IMR-90 (cell line): Measurements from ENCODE around the gene KIAA0232. TPM values are rescaled to one million over a fixed set of nuclear protein-coding genes. Genes with fewer than 3 reads are reported as not detected.

ENCODE experiments used
- ATAC-seq: fragments of 200-7000 bp; cut with Tn5 transposase; 2 replicates; pipeline ENCODE4 v1.9.1; 2020; ENCODE audit warnings: low read depth, mild to moderate bottlenecking, moderate library complexity
- BruUV-seq: library from RNA; stranded (reverse); fragments of 400-500 nt; replicated peaks from 2 replicates; lab custom pipeline; 2021; lab: Mats Ljungman, UMichigan
- CTCF ChIA-PET: fragments of 300-600 bp; formaldehyde crosslinking; extraction: SDS; loops from one replicate; lab custom pipeline; 2021; ENCODE audit warnings: antibody characterized with exemption; lab: Yijun Ruan, JAX
- POLR2A ChIA-PET: fragments of 300-600 bp; sonication (Branson Sonifier 250); formaldehyde crosslinking; loops from one replicate; lab custom pipeline; 2022; ENCODE audit warnings: antibody characterized with exemption; ENCODE audit not compliant: unreplicated experiment; lab: Charles Lee
- DNase-seq: peaks from one replicate; pipeline ENCODE4 v3.0.0; 2013
- H2AFZ ChIP-seq: replicated peaks from 2 replicates; pipeline ENCODE3; 2013; ENCODE audit warnings: low read length, mild to moderate bottlenecking; ENCODE audit not compliant: poor library complexity
- H2AK5ac ChIP-seq: 2 replicates; pipeline ENCODE4 v1.6.1; 2013; ENCODE audit warnings: low read depth, low read length, inconsistent platforms
- H2AK9ac ChIP-seq: replicated peaks from 2 replicates; pipeline ENCODE3; 2013; ENCODE audit warnings: mild to moderate bottlenecking, low read depth, low read length, moderate library complexity; ENCODE audit not compliant: poor library complexity
- H2BK120ac ChIP-seq: 2 replicates; pipeline ENCODE4 v1.6.1; 2013; ENCODE audit warnings: low read depth, low read length, inconsistent platforms
- H2BK15ac ChIP-seq: 3 replicates; pipeline ENCODE4 v1.6.1; 2013; ENCODE audit warnings: low read depth, low read length, inconsistent platforms
- H2BK20ac ChIP-seq: 2 replicates; pipeline ENCODE4 v1.6.1; 2013; ENCODE audit warnings: low read depth, mild to moderate bottlenecking, inconsistent platforms, low read length, moderate library complexity
- H2BK5ac ChIP-seq: 2 replicates; pipeline ENCODE4 v1.6.1; 2013; ENCODE audit warnings: mild to moderate bottlenecking, low read depth, low read length, inconsistent platforms; ENCODE audit not compliant: poor library complexity, severe bottlenecking
- H3K14ac ChIP-seq: replicated peaks from 2 replicates; pipeline ENCODE4 v1.6.1; 2013; ENCODE audit warnings: low read depth, low read length, inconsistent platforms
- H3K18ac ChIP-seq: 2 replicates; pipeline ENCODE4 v1.6.1; 2013; ENCODE audit warnings: low read depth, low read length, control low read depth
- H3K23ac ChIP-seq: 2 replicates; pipeline ENCODE4 v1.6.1; 2013; ENCODE audit warnings: low read depth, low read length, inconsistent platforms
- H3K27ac ChIP-seq: 2 replicates; pipeline ENCODE4 v1.5.1; 2013; ENCODE audit warnings: mild to moderate bottlenecking, control low read depth, low read length; ENCODE audit not compliant: insufficient read depth
- H3K27me3 ChIP-seq: 2 replicates; pipeline ENCODE4 v1.6.1; 2013; ENCODE audit warnings: low read length; ENCODE audit not compliant: control insufficient read depth, insufficient read depth
- H3K36me3 ChIP-seq: 2 replicates; pipeline ENCODE4 v1.6.1; 2013; ENCODE audit warnings: low read length, mixed read lengths; ENCODE audit not compliant: control insufficient read depth, insufficient read depth
- H3K4ac ChIP-seq: 2 replicates; pipeline ENCODE4 v1.6.1; 2013; ENCODE audit warnings: low read depth, low read length, inconsistent platforms
- H3K4me1 ChIP-seq: 2 replicates; pipeline ENCODE4 v1.6.1; 2013; ENCODE audit warnings: low read length, mixed read lengths; ENCODE audit not compliant: control insufficient read depth, insufficient read depth
- H3K4me2 ChIP-seq: 2 replicates; pipeline ENCODE4 v1.6.1; 2013; ENCODE audit warnings: low read depth, mild to moderate bottlenecking, control low read depth, low read length, moderate library complexity
- H3K4me3 ChIP-seq: 2 replicates; pipeline ENCODE4 v1.5.1; 2013; ENCODE audit warnings: low read depth, mild to moderate bottlenecking, control low read depth, low read length, moderate library complexity; ENCODE audit not compliant: insufficient read depth
- H3K56ac ChIP-seq: 2 replicates; pipeline ENCODE4 v1.6.1; 2013; ENCODE audit warnings: low read length, inconsistent platforms; ENCODE audit not compliant: insufficient read depth; ENCODE audit errors: extremely low read depth
- H3K79me1 ChIP-seq, 2 experiments: 2 replicates each; pipeline ENCODE4 v1.6.1; 2013; ENCODE audit warnings: low read length in 2 of 2, inconsistent platforms in 1 of 2, low read depth in 1 of 2
- H3K9ac ChIP-seq: 2 replicates; pipeline ENCODE4 v1.6.1; 2013; ENCODE audit warnings: low read depth, low read length, control low read depth
- H3K9me1 ChIP-seq: 2 replicates; pipeline ENCODE4 v1.6.1; 2013; ENCODE audit warnings: low read length, inconsistent platforms; ENCODE audit not compliant: insufficient read depth
- H3K9me3 ChIP-seq: 2 replicates; pipeline ENCODE4 v1.6.1; 2013; ENCODE audit warnings: low read length; ENCODE audit not compliant: control insufficient read depth, insufficient read depth
- H4K20me1 ChIP-seq: 2 replicates; pipeline ENCODE4 v1.6.1; 2013; ENCODE audit warnings: low read length, inconsistent platforms; ENCODE audit not compliant: insufficient read depth
- H4K5ac ChIP-seq: 2 replicates; pipeline ENCODE4 v1.6.1; 2013; ENCODE audit warnings: mild to moderate bottlenecking, low read depth, low read length, control low read depth
- H4K8ac ChIP-seq, 2 experiments: 2 replicates each; pipeline ENCODE4 v1.6.1; 2013; ENCODE audit warnings: low read depth in 2 of 2, low read length in 2 of 2, control low read depth in 1 of 2, inconsistent platforms in 1 of 2
- H4K91ac ChIP-seq: 2 replicates; pipeline ENCODE4 v1.6.1; 2013; ENCODE audit warnings: low read depth, low read length, inconsistent platforms; ENCODE audit not compliant: insufficient read depth
- BHLHE40 ChIP-seq: fragments of 150-350 bp; IDR thresholded peaks from 2 replicates; pipeline ENCODE4 v1.6.1; 2016; ENCODE audit warnings: mild to moderate bottlenecking, low read depth, low read length
- CEBPB ChIP-seq: IDR thresholded peaks from 2 replicates; pipeline ENCODE4 v1.6.1; 2012; ENCODE audit warnings: low read depth, low read length, improper control_type of control experiment
- CHD1 ChIP-seq: IDR thresholded peaks from 2 replicates; pipeline ENCODE4 v1.6.1; 2012; ENCODE audit warnings: low read depth, low read length, improper control_type of control experiment
- CTCF ChIP-seq: conservative IDR thresholded peaks from 2 replicates; pipeline ENCODE4 v1.5.1; 2012; ENCODE audit warnings: mild to moderate bottlenecking, low read depth, low read length, improper control_type of control experiment
- ELK1 ChIP-seq: fragments of 150-350 bp; IDR thresholded peaks from 2 replicates; pipeline ENCODE4 v1.6.1; 2016; ENCODE audit warnings: low read depth, mild to moderate bottlenecking, low read length, moderate library complexity, borderline replicate concordance
- FOS ChIP-seq: fragments of 150-350 bp; IDR thresholded peaks from 2 replicates; pipeline ENCODE4 v1.6.1; 2016; ENCODE audit warnings: low read depth, low read length
- MAFK ChIP-seq: IDR thresholded peaks from 2 replicates; pipeline ENCODE4 v1.6.1; 2012; ENCODE audit warnings: low read depth, low read length, improper control_type of control experiment
- MXI1 ChIP-seq: IDR thresholded peaks from 2 replicates; pipeline ENCODE4 v1.6.1; 2012; ENCODE audit warnings: low read depth, mild to moderate bottlenecking, low read length, moderate library complexity, borderline replicate concordance
- POLR2A ChIP-seq: IDR thresholded peaks from 2 replicates; pipeline ENCODE4 v1.6.1; 2012; ENCODE audit warnings: mild to moderate bottlenecking, low read depth, low read length
- RAD21 ChIP-seq: IDR thresholded peaks from 2 replicates; pipeline ENCODE4 v1.6.1; 2012; ENCODE audit warnings: low read length, improper control_type of control experiment
- RCOR1 ChIP-seq: IDR thresholded peaks from 2 replicates; pipeline ENCODE4 v1.6.1; 2012; ENCODE audit warnings: mild to moderate bottlenecking, low read length, improper control_type of control experiment; ENCODE audit not compliant: insufficient replicate concordance
- RFX5 ChIP-seq: IDR thresholded peaks from 2 replicates; pipeline ENCODE4 v1.8.0; 2012; ENCODE audit warnings: low read depth, mild to moderate bottlenecking, low read length, moderate library complexity
- SMC3 ChIP-seq: fragments of 150-350 bp; IDR thresholded peaks from 2 replicates; pipeline ENCODE4 v1.6.1; 2016; ENCODE audit warnings: low read depth, mild to moderate bottlenecking, antibody characterized with exemption, low read length, moderate library complexity
- USF2 ChIP-seq: fragments of 150-350 bp; IDR thresholded peaks from 2 replicates; pipeline ENCODE4 v1.6.1; 2017; ENCODE audit warnings: mild to moderate bottlenecking, antibody characterized with exemption, low read length, low read depth
- WGBS, 2 experiments: methylation state at CpG; one replicate each; pipeline versions ENCODE4 v1.1.5 to v1.1.7; 2013; ENCODE audit warnings: missing lambda C conversion rate in 2 of 2; ENCODE audit not compliant: insufficient read length in 1 of 2; ENCODE audit errors: extremely low coverage in 2 of 2; 5-methylcytosine and 5-hydroxymethylcytosine counted together
- dilution Hi-C: fragments of 300-500 bp; cut with HindIII; formaldehyde crosslinking; loops from one replicate; pipeline ENCODE4 v1.14.3; 2018; ENCODE audit warnings: low sequenced_read_pairs; ENCODE audit not compliant: unreplicated experiment
- in situ Hi-C: fragments of 300-500 bp; cut with MboI; formaldehyde crosslinking; loops from 3 replicates; pipeline ENCODE4 v1.14.3; 2019; ENCODE audit warnings: low sequenced_read_pairs, inconsistent platforms, mixed read lengths
- intact Hi-C: fragments of 100-400 bp; cut with micrococcal nuclease; formaldehyde crosslinking; loops from 2 replicates; pipeline ENCODE4 v1.10.0; 2022
- polyA plus RNA-seq, 3 experiments: library from polyadenylated mRNA; depleted of rRNA; stranded (reverse); fragments of >200 nt; gene quantifications; 2 replicates each; pipeline ENCODE4 v1.2.3, GENCODE V29; 2012; ENCODE audit warnings: low replicate concordance in 1 of 3
- total RNA-seq: library from RNA; depleted of rRNA; stranded (reverse); fragments of >200 nt; gene quantifications from 2 replicates; pipeline ENCODE4 v1.2.3, GENCODE V29; 2012

Gene KIAA0232
- total and polyA plus RNA-seq, 2 of the 4 experiments (the other 2 are of a cell fraction), result 6.8 to 19.5 TPM

- H3K14ac ChIP-seq, result 0 out of 2 replicates have a peak overlapping the region, but pooled peaks have one; percentile 97
- no peak overlapping the region for H3K23ac ChIP-seq
- intact Hi-C loops (no loop called here), dilution Hi-C loops (no loop called here), in situ Hi-C loops (no loop called here)
- H4K91ac ChIP-seq, result peak overlapping the region; percentile 99
- CTCF ChIA-PET, result interaction anchor here (1.1 to 1.4 kb wide), 2 partner anchors 13 to 140 kb away, joined by 3 read pairs; no protein-coding TSS in a partner anchor
- peak overlapping the region; percentile 100 for H3K4ac ChIP-seq
- no peaks in the 10 kb centered on the region for H3K9me3 ChIP-seq
- peak overlapping the region; percentile 96 for H2AK5ac ChIP-seq
- 90% methylated on average over 17 of the region's 27 CpGs; no CpG with 5 or more reads in 1 of the 2 experiments for WGBS, 2 experiments
- H3K36me3 ChIP-seq, result no peaks in the 10 kb centered on the region
- H3K9me1 ChIP-seq, result peaks cover 10% of the 10 kb centered on the region
- peak overlapping the region; percentile 100 for H2BK20ac ChIP-seq
- peak overlapping the region; percentile 100 for H2BK120ac ChIP-seq
- peak overlapping the region; percentile 77; the same call in 2 of the 3 replicates for H2BK15ac ChIP-seq
- no peak overlapping the region for H3K4me2 ChIP-seq
- H2BK5ac ChIP-seq, result peak overlapping the region; percentile 85
- peaks cover 9% of the 10 kb centered on the region for H3K4me1 ChIP-seq
- ATAC-seq, result no peak
- H4K8ac ChIP-seq, result peak overlapping the region; percentile 92 to 95; a peak in 2 of 4 replicates
- H4K5ac ChIP-seq, result peak overlapping the region; percentile 98
- H2AK9ac ChIP-seq, result peak overlapping the region; percentile 97
- no TSS peak for BruUV-seq
- H3K27me3 ChIP-seq, result no peaks in the 10 kb centered on the region; the same call in 1 of the 2 replicates
- no peaks in the 10 kb centered on the region for H4K20me1 ChIP-seq
- POLR2A ChIA-PET, result no interaction called here
- no peak overlapping the region for H3K4me3 ChIP-seq
- peak overlapping the region; percentile 94 for H2AFZ ChIP-seq
- H3K18ac ChIP-seq, result peak overlapping the region; percentile 91; the same call in 1 of the 2 replicates
- no peak for DNase-seq
- 0 out of 4 replicates have a peak, but pooled peaks cover 0 to 4% of the 10 kb centered on the region in 2 experiments for H3K79me1 ChIP-seq
- no peak overlapping the region for H3K27ac ChIP-seq
- no peak overlapping the region; the same call in none of the 2 replicates for H3K56ac ChIP-seq
- no peak overlapping the region for H3K9ac ChIP-seq
- TF ChIP-seq RAD21, result no peak
- no peak for TF ChIP-seq MAFK
- no peak for TF ChIP-seq FOS
- TF ChIP-seq ELK1, result no peak
- no peak for TF ChIP-seq MXI1
- no peak for TF ChIP-seq USF2
- no peak for TF ChIP-seq BHLHE40
- no peak for TF ChIP-seq CEBPB
- no peak for TF ChIP-seq RFX5
- no peak for TF ChIP-seq POLR2A
- no peak for TF ChIP-seq CTCF
- TF ChIP-seq SMC3, result no peak
- TF ChIP-seq CHD1, result no peak
- no peak for TF ChIP-seq RCOR1
Observed at GRCh38 chr4:6733358-6734164, 49.0 kb upstream of the KIAA0232 start.
